SU-DHL-6 (cell line): Measurements from ENCODE around the gene GCN1.

Experiments
- CTCF ChIP-seq: fragments of 200-600 bp; sonication (generic); IDR thresholded peaks from one replicate; pipeline ENCODE4 v1.5.1; 2017; ENCODE audit warnings: antibody characterized with exemption, mild to moderate bottlenecking, low read length, moderate library complexity; ENCODE audit not compliant: insufficient read depth, poor library complexity, severe bottlenecking
- EZH2phosphoT487 ChIP-seq: fragments of 200-600 bp; sonication (generic), shearing (Covaris generic); conservative IDR thresholded peaks from 2 replicates; pipeline ENCODE4 v1.6.1; 2018; ENCODE audit warnings: mild to moderate bottlenecking, antibody characterized with exemption, low read length, moderate library complexity, mixed read lengths

GRCh38 chr12:120161852-120162251 lies 32.7 kb downstream of the GCN1 start:
- TF ChIP-seq CTCF (no peak), EZH2phosphoT487 (no peak)
